PC-3 (cell line): Measurements from ENCODE around the gene HNF1A.

Experiments used
- CTCF ChIP-seq: fragments of 300-600 bp; sonication (generic); conservative IDR thresholded peaks from 2 replicates; pipeline ENCODE4 v1.5.1; 2017; ENCODE audit warnings: antibody characterized with exemption, low read depth, mild to moderate bottlenecking, low read length
- EZH2 ChIP-seq: fragments of 300-600 bp; sonication (generic); IDR thresholded peaks from one replicate; pipeline ENCODE4 v1.6.1; 2017; ENCODE audit warnings: antibody characterized with exemption, mild to moderate bottlenecking, low read length; ENCODE audit not compliant: unreplicated experiment
- EZH2phosphoT487 ChIP-seq: fragments of 300-600 bp; sonication (generic); IDR thresholded peaks from 2 replicates; pipeline ENCODE4 v1.6.1; 2018; ENCODE audit warnings: mild to moderate bottlenecking, antibody characterized with exemption, low read length, borderline replicate concordance

GRCh38 chr12:120965534-120966091, 12.7 kb upstream of the HNF1A start:
- TF ChIP-seq CTCF (no peak), EZH2phosphoT487 (no peak), EZH2 (no peak)
